Measurements from ENCODE around the gene RANBP3L. TPM values are rescaled to one million over a fixed set of nuclear protein-coding genes. Genes with fewer than 3 reads are reported as not detected.

The RANBP3L gene
- total RNA-seq, 1 donor from 2014 or later: 0.47 TPM

DNA sequence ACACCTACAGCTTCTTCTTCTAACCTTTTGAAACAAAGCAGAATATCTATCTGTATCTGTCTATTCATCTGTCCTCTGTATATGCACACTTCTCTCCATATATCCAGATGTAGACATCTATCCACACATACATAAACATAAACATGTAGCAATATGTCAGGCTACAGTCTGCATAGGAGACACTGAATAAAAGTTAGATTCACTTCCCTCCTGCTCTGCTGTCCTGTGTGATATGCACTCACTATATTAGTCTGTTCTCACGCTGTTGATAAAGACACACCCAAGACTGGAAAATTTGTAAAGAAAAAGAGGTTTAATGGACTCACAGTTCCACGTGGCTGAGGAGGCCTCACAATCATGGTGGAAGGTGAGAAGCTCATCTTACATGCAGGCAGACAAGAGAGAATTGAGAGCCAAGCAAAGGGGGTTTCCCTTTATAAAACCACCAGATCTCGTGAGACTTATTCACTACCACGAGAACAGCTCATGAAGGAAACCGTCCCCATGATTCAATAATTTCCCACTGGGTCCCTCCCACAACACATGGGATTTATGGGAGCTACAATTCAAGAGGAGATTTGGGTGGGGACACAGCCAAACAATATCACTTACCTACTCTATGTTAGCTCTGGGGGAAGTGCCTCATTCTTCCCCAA lies 24.1 kb downstream of the RANBP3L start:
- H3K9me3 ChIP-seq (replicated peaks): no peaks in the 10 kb centered on the region
- H3K36me3 ChIP-seq: no peaks in the 10 kb centered on the region
- TF ChIP-seq, protein P1, sequence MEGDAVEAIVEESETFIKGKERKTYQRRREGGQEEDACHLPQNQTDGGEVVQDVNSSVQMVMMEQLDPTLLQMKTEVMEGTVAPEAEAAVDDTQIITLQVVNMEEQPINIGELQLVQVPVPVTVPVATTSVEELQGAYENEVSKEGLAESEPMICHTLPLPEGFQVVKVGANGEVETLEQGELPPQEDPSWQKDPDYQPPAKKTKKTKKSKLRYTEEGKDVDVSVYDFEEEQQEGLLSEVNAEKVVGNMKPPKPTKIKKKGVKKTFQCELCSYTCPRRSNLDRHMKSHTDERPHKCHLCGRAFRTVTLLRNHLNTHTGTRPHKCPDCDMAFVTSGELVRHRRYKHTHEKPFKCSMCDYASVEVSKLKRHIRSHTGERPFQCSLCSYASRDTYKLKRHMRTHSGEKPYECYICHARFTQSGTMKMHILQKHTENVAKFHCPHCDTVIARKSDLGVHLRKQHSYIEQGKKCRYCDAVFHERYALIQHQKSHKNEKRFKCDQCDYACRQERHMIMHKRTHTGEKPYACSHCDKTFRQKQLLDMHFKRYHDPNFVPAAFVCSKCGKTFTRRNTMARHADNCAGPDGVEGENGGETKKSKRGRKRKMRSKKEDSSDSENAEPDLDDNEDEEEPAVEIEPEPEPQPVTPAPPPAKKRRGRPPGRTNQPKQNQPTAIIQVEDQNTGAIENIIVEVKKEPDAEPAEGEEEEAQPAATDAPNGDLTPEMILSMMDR (IDR thresholded peaks at IDR 0.05; ENCODE audit: borderline replicate concordance): no peak
- no peaks in the 10 kb centered on the region for H3K27me3 ChIP-seq (ENCODE audit: low read depth)
- no peak overlapping the region for H3K4me3 ChIP-seq
- intact Hi-C loops (cut with micrococcal nuclease): no loop called here
- no peak for DNase-seq
- H3K4me1 ChIP-seq: peaks cover 6% of the 10 kb centered on the region
- no peak overlapping the region for H3K27ac ChIP-seq (replicated peaks)

DNA sequence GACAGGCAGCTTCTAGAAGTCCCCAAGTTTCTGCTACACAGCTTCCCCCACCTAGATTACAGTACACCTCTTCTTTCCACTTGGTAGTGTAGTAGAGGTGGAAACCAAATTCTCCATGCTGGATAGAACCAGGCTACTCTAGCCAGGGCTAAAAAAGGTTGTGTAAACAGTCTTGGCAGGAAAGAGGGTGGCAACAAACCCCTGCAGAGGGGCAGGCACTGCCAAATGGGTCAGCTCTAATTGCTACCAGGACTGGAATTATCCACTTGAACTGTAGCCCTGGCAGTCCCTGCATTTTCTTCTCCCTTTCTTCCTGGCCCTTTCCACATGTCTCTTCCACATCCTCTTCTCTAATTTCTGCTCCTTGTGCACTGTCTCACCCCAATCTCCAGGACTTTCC lies 24.8 kb downstream of the RANBP3L start:
- no peaks in the 10 kb centered on the region for H3K36me3 ChIP-seq
- no peak overlapping the region for H3K27ac ChIP-seq (replicated peaks)
- DNase-seq: no peak
- H3K9me3 ChIP-seq (replicated peaks): no peaks in the 10 kb centered on the region
- H3K4me3 ChIP-seq: no peak overlapping the region
- intact Hi-C loops (cut with micrococcal nuclease): no loop called here
- no peaks in the 10 kb centered on the region for H3K27me3 ChIP-seq (ENCODE audit: low read depth)
- H3K4me1 ChIP-seq: peaks cover 6% of the 10 kb centered on the region
- TF ChIP-seq, protein P1 (IDR thresholded peaks at IDR 0.05; ENCODE audit: borderline replicate concordance): no peak

DNA sequence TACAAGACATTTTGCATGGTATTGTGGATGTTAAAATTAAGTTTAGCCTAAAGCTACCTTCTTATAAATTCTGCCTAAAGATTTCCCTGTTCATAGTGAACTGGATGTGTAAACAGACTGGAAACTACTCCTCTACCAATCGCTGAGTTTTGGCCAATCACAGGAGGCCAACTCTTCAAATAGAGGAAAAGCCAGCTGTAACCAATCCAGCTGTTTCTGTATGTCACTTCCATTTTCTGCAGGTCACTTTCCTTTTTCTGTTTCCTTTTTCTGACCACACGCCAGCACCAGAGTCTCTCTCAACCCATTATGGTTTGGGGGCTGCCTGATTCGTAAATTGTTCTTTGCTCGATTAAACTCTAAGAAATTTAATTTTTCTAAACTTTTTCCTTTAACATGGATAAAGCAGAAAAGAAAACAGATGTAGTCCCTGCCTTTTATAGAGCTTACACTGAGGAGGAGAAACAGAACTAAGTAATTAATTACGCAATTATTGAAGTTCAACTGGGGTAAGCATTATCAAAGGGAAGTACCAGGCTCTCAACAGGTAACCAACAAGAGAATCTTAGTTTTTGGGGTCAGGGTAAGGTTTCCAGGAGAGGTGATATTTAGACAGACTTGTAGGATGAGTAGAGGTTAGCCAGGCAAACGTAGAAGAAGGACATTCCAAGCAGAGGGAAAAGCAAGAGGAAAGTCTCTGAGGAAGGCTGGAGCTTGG lies 27.7 kb downstream of the RANBP3L start:
- H3K4me3 ChIP-seq: no peak overlapping the region
- H3K4me1 ChIP-seq: peaks cover 6% of the 10 kb centered on the region
- DNase-seq: no peak
- H3K27ac ChIP-seq (replicated peaks): peak overlapping the region; percentile 11
- no peaks in the 10 kb centered on the region for H3K27me3 ChIP-seq (ENCODE audit: low read depth)
- no peaks in the 10 kb centered on the region for H3K36me3 ChIP-seq
- H3K9me3 ChIP-seq (replicated peaks): no peaks in the 10 kb centered on the region
- TF ChIP-seq, protein P1 (IDR thresholded peaks at IDR 0.05; ENCODE audit: borderline replicate concordance): no peak
- intact Hi-C loops (cut with micrococcal nuclease): loop anchor here (5.0 kb wide), 1 partner anchor 123 kb away; no protein-coding TSS in a partner anchor

DNA sequence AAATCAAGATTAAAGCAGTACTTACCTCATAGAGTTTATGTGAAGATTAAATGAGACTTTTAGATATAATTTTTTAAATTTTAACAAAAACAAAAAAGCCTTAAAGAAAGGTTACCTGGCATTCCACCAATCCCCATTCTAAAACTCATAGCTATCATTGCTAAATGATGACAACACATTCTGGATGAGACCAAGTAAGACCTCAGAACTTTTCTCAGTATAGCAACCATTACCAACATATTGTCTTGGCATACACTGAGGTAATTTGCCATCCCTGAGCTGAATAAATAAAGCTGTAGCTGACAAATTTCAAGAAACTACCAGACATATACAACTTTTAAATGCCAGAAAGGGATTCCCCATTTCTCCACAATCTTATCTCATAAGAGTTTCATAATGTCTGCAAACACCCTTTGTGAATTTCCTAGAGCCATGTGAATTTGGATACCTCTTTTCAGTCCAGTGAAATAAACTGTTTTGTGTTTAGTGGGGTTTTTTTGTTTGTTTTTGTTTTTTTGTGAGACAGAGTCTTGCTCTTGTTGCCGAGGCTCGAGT lies 29.5 kb downstream of the RANBP3L start:
- TF ChIP-seq, protein P1 (IDR thresholded peaks at IDR 0.05; ENCODE audit: borderline replicate concordance): no peak
- Histone ChIP-seq H3K27ac (replicated peaks) (no peak overlapping the region), H3K27me3 (ENCODE audit: low read depth) (no peaks in the 10 kb centered on the region), H3K36me3 (no peaks in the 10 kb centered on the region), H3K4me1 (peaks cover 6% of the 10 kb centered on the region), H3K4me3 (no peak overlapping the region), H3K9me3 (replicated peaks) (no peaks in the 10 kb centered on the region)
- intact Hi-C loops (cut with micrococcal nuclease): loop anchor here (5.0 kb wide), 1 partner anchor 125 kb away; no protein-coding TSS in a partner anchor
- no peak for DNase-seq

DNA sequence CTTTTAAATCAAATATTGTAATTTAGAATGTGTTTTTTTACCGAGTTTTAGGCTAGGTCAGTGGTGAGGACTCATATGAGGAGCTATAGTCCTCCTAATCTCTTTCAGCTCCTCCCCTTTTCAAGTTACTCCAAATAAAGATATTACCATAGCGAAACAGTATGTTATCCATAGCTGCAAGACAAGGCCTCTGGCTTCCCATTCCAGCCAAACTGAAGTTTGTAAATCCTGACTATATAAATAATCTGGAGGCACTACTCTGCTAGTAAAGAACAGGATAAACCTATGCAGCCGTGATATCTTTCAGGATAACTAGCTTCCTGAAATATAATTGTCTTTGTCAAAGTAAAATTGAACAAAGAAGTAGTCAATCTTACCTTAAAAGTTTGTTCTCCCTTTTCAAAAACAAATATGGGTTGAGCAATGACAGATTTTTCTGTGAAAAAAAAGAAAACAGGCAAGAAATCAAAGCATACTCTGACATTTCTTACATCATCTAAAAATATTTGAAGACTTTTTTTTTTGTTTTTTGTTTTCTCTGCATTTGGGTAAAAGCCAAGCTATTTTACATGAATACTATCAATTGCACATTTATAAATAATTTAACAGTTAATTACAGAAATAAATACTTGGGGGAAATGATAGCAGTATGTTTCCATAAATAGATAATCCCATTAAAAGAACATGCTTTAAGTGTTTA lies 30.7 kb downstream of the RANBP3L start:
- Histone ChIP-seq H3K27ac (replicated peaks) (no peak overlapping the region), H3K4me1 (no peaks in the 10 kb centered on the region), H3K36me3 (no peaks in the 10 kb centered on the region), H3K4me3 (no peak overlapping the region), H3K9me3 (replicated peaks) (no peaks in the 10 kb centered on the region), H3K27me3 (ENCODE audit: low read depth) (no peaks in the 10 kb centered on the region)
- intact Hi-C loops (cut with micrococcal nuclease): loop anchor here (5.0 kb wide), 1 partner anchor 126 kb away; no protein-coding TSS in a partner anchor
- TF ChIP-seq, protein P1 (IDR thresholded peaks at IDR 0.05; ENCODE audit: borderline replicate concordance): no peak
- no peak for DNase-seq

All from left ventricle myocardium inferior (tissue), 1 donor.